Endothelial cell of umbilical vein (primary cell): ENCODE data around the gene PCDHGB4. TPM values are rescaled to one million over a fixed set of nuclear protein-coding genes. Genes with fewer than 3 reads are reported as not detected.
A peak's percentile ranks its signal among the peaks of the same experiment; 100 is the strongest.

Experiments
- BruUV-seq: library from RNA; stranded (reverse); fragments of 400-500 nt; replicated peaks from 2 replicates; lab custom pipeline; 2021; lab: Mats Ljungman, UMichigan
- CTCF ChIA-PET: fragments of 300-600, 350-600 bp; sonication (Branson Sonifier 250); formaldehyde crosslinking; loops from one replicate; lab custom pipeline; 2021; ENCODE audit warnings: antibody characterized with exemption, inconsistent platforms; lab: Charles Lee
- POLR2A ChIA-PET: fragments of 300-600, 350-600 bp; sonication (Branson Sonifier 250); formaldehyde crosslinking; loops from one replicate; lab custom pipeline; 2021; ENCODE audit warnings: antibody characterized with exemption, inconsistent platforms; lab: Charles Lee
- DNase-seq: peaks from one replicate; pipeline ENCODE4 v3.0.0-alpha.2; 2011; ENCODE audit warnings: low read depth, low spot score
- FAIRE-seq: peaks from 2 replicates; lab custom pipeline; 2011; peaks lifted over from hg19 to GRCh38; lab: Jason Lieb, UNC
- H2AFZ ChIP-seq: 2 replicates; pipeline ENCODE4 v1.6.0; 2012; ENCODE audit warnings: low read depth, low read length, control low read depth, inconsistent platforms
- H3K27ac ChIP-seq: 2 replicates; pipeline ENCODE4 v1.5.1; 2011; ENCODE audit warnings: low read depth, mild to moderate bottlenecking, control low read depth, low read length, moderate library complexity; ENCODE audit not compliant: insufficient read depth
- H3K27me3 ChIP-seq, 2 experiments: 2 replicates each; pipeline versions ENCODE4 v1.6.0 to v1.6.1; 2011; ENCODE audit warnings: low read length in 2 of 2, mixed read lengths in 1 of 2; ENCODE audit not compliant: control insufficient read depth in 2 of 2, insufficient read depth in 2 of 2
- H3K36me3 ChIP-seq, 2 experiments: 2 replicates in 1 of 2; 3 replicates in 1 of 2; pipeline ENCODE4 v1.5.1; 2011; ENCODE audit warnings: low read length in 2 of 2, mild to moderate bottlenecking in 1 of 2, moderate library complexity in 1 of 2; ENCODE audit not compliant: control insufficient read depth in 2 of 2, insufficient read depth in 2 of 2; ENCODE audit errors: extremely low read depth in 1 of 2
- H3K4me1 ChIP-seq: 3 replicates; pipeline ENCODE4 v1.5.1; 2011; ENCODE audit warnings: mild to moderate bottlenecking, low read length; ENCODE audit not compliant: control insufficient read depth, insufficient read depth; ENCODE audit errors: extremely low read depth
- H3K4me2 ChIP-seq: 2 replicates; pipeline ENCODE4 v1.6.1; 2011; ENCODE audit warnings: low read length, control low read depth, mixed read lengths; ENCODE audit not compliant: insufficient read depth
- H3K4me3 ChIP-seq, 3 experiments: fragments of 200-600 bp in 1 of 3; sonication (generic), shearing (Covaris generic) in 1 of 3; replicated peaks in 1 of 3; 2 replicates each; pipeline ENCODE4 v1.5.1; 2011 to 2016; ENCODE audit warnings: control low read depth in 3 of 3, low read length in 3 of 3, mild to moderate bottlenecking in 2 of 3, inconsistent platforms in 1 of 3, low read depth in 1 of 3, moderate library complexity in 1 of 3; ENCODE audit not compliant: insufficient read depth in 1 of 3
- H3K79me2 ChIP-seq: 2 replicates; pipeline ENCODE4 v1.6.0; 2012; ENCODE audit warnings: low read length, inconsistent platforms; ENCODE audit not compliant: control insufficient read depth, insufficient read depth
- H3K9ac ChIP-seq: replicated peaks from 2 replicates; pipeline ENCODE3; 2011; ENCODE audit warnings: low read length, control low read depth; ENCODE audit not compliant: insufficient read depth; ENCODE audit errors: extremely low read depth
- H3K9me1 ChIP-seq: replicated peaks from 3 replicates; pipeline ENCODE4 v1.6.0; 2011; ENCODE audit warnings: mild to moderate bottlenecking, low read length; ENCODE audit not compliant: control insufficient read depth, insufficient read depth; ENCODE audit errors: extremely low read depth
- H3K9me3 ChIP-seq: replicated peaks from 2 replicates; pipeline ENCODE4 v1.5.1; 2012; ENCODE audit warnings: low read length, inconsistent platforms; ENCODE audit not compliant: control insufficient read depth, insufficient read depth
- H4K20me1 ChIP-seq: replicated peaks from 2 replicates; pipeline ENCODE3; 2011; ENCODE audit warnings: mild to moderate bottlenecking, low read length; ENCODE audit not compliant: control insufficient read depth, insufficient read depth; ENCODE audit errors: extremely low read depth
- CTCF ChIP-seq, 2 donors: IDR thresholded peaks; 1 replicate in 1 of 2; 2 replicates in 1 of 2; pipeline ENCODE4 v1.5.1; 2011; ENCODE audit warnings: low read length in 2 of 2, mild to moderate bottlenecking in 2 of 2, moderate library complexity in 2 of 2, control low read depth in 1 of 2, inconsistent platforms in 1 of 2, low read depth in 1 of 2; ENCODE audit not compliant: insufficient read depth in 1 of 2; ENCODE audit errors: extremely low read depth in 1 of 2
- MYC ChIP-seq: IDR thresholded peaks from one replicate; pipeline ENCODE4 v1.6.1; 2011; ENCODE audit warnings: mild to moderate bottlenecking, low read depth, low read length
- dilution Hi-C: fragments of 300-500 bp; cut with MboI; formaldehyde crosslinking; loops from one replicate; pipeline ENCODE4 v1.15.0; 2019; ENCODE audit warnings: low sequenced_read_pairs; ENCODE audit not compliant: extremely low pct_ligation_motif_present
- intact Hi-C: fragments of 100-400 bp; cut with micrococcal nuclease; formaldehyde crosslinking; loops from one replicate; pipeline ENCODE4 v1.10.0; 2022
- polyA plus RNA-seq, 4 experiments: library from polyadenylated mRNA; depleted of rRNA in 3 of 4; stranded (reverse) in 3 of 4; unstranded in 1 of 4; fragments of >200 nt; gene quantifications; 2 replicates each; pipeline versions ENCODE4 v1.2.1 to v1.2.3, GENCODE V29; 2011 to 2012; ENCODE audit warnings: missing spikeins in 1 of 4
- total RNA-seq: library from RNA; stranded (reverse); gene quantifications from 2 replicates; pipeline ENCODE4 v1.2.3, GENCODE V29; 2021

PCDHGB4 gene
- total and polyA plus RNA-seq, 2 donors (not counting 3 experiments of a cell fraction or from before 2014, with no cell fraction given): 6.5 to 6.9 TPM

DNA sequence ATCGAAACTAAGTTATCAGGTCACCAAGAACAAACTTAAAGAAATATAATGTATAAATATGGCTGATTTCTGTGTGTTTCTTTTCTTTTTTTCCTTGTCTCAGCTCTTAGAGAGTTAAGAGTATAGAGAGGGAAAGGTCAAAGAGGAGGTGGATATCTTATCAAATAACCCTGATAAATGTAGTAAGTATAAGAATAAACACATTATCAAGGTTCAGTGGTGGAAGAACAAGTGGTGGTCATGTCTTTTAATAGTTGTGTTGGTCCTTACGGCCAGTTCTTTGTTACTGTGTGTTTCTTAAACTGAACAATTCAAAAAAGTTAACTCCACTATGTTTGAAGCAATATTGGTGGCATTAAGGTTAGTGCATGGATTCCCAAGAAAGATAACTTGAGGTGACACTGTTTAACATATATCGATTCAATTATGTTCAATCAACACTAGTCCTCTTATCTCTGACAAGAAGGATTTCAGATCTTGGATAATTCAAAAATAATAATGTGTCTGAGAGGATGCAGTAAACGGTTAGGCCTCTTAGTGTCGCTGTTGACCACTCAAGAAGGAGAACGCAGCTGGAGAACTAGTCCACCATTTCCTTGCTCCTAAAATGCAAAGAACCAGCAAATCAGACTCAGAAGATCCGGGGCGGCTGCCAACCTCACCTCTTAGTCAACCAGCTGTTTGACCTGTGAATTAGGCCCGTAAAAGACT is 44.1 kb upstream of the PCDHGB4 start, which contains the start of gene PCDHGA3:
TSS of gene PCDHGA3 (plus strand) at position 588 of the 711 bp plus-strand sequence. CDS start 205 bp downstream, outside the sequence.
- BruUV-seq: no TSS peak
- Histone ChIP-seq H3K36me3 (no peaks in the 10 kb centered on the region), H2AFZ (peak within 1 kb of the TSS; percentile 86), H3K27me3 (peaks cover 10 to 29% of the 10 kb centered on the region in 2 experiments), H3K9me1 (no peaks in the 10 kb centered on the region), H3K4me2 (peak within 1 kb of the TSS; percentile 65), H3K4me3 (peak within 1 kb of the TSS in 2 of 3 experiments; percentile 17 to 59), H4K20me1 (no peaks in the 10 kb centered on the region), H3K9ac (peak within 1 kb of the TSS; percentile 49), H3K79me2 (no peaks in the 10 kb centered on the region), H3K4me1 (peaks cover 3% of the 10 kb centered on the region), H3K27ac (no peak within 1 kb of the TSS), H3K9me3 (no peaks in the 10 kb centered on the region)
- DNase-seq: peak; percentile 53
- CTCF ChIA-PET: interaction anchor here (0.8 to 3.8 kb wide), 26 partner anchors 9 to 224 kb away, joined by 3 to 38 read pairs (median 5); partner anchors contain the start of genes PCDHB9, PCDHGA1, PCDHGA10 and PCDHGA12
- intact Hi-C loops: loop anchor here (2.0 kb wide), 1 partner anchor 23 kb away; the partner anchor contains the start of gene TAF7
- dilution Hi-C loops: no loop called here
- peak; percentile 56 for FAIRE-seq
- no peak for TF ChIP-seq MYC
- TF ChIP-seq CTCF (IDR thresholded peaks at IDR 0.05; ENCODE audit: extremely low read depth in 1 of 2, insufficient read depth in 1 of 2, low read depth in 1 of 2, low read length in 2 of 2): peak; percentile 29 to 53
- POLR2A ChIA-PET: interaction anchor here (1.3 kb wide), 1 partner anchor 23 kb away, joined by 3 read pairs; the partner anchor contains the start of gene TAF7
